NCI-H2196 (cell line): ENCODE data around the gene KRT79.

Experiments
- DNase-seq: peaks from one replicate; lab custom pipeline; 2025; ENCODE audit not compliant: unreplicated experiment; lab: John Stamatoyannopoulos, UW

KRT79 gene

GRCh38 chr12:52835271-52836041 is 1.3 kb upstream of the KRT79 start:
- no peak for DNase-seq

GRCh38 chr12:52834727-52835001 is 553 bp upstream of the KRT79 start:
- no peak for DNase-seq

- no peak for DNase-seq
Observed at GRCh38 chr12:52832985-52833905, 866 bp downstream of the KRT79 start.

- no peak for DNase-seq
Observed at GRCh38 chr12:52832451-52832850, 1.7 kb downstream of the KRT79 start.

- DNase-seq, result no peak
Observed at GRCh38 chr12:52831251-52831650, 2.9 kb downstream of the KRT79 start.

- no peak for DNase-seq
Observed at GRCh38 chr12:52829986-52830770, 3.9 kb downstream of the KRT79 start.

- no peak for DNase-seq
Observed at GRCh38 chr12:52828591-52829021, 5.5 kb downstream of the KRT79 start.

GRCh38 chr12:52828156-52828555 is 6.0 kb downstream of the KRT79 start:
- no peak for DNase-seq

GRCh38 chr12:52827499-52828090 is 6.5 kb downstream of the KRT79 start:
- no peak for DNase-seq

GRCh38 chr12:52826611-52827498 is 7.3 kb downstream of the KRT79 start:
- DNase-seq, result no peak

GRCh38 chr12:52825961-52826360 is 8.2 kb downstream of the KRT79 start:
- no peak for DNase-seq

GRCh38 chr12:52824741-52825410 is 9.2 kb downstream of the KRT79 start:
- DNase-seq, result no peak

GRCh38 chr12:52823761-52824450 is 10.2 kb downstream of the KRT79 start:
- DNase-seq, result no peak

- DNase-seq, result no peak
Observed at GRCh38 chr12:52822771-52823510, 11.2 kb downstream of the KRT79 start.

GRCh38 chr12:52821826-52822660 is 12.1 kb downstream of the KRT79 start:
- DNase-seq, result no peak

GRCh38 chr12:52821071-52821730 is 12.9 kb downstream of the KRT79 start:
- no peak for DNase-seq

- no peak for DNase-seq
Observed at GRCh38 chr12:52820521-52820920, 13.6 kb downstream of the KRT79 start.
